Measurements from ENCODE around the gene IL33. TPM values are rescaled to one million over a fixed set of nuclear protein-coding genes. Genes with fewer than 3 reads are reported as not detected.

Gene IL33
- total and polyA plus RNA-seq, 2 of the 8 experiments (the other 6 are each of a cell fraction or from before 2014, with no cell fraction given) = not detected

- no peak for TF ChIP-seq CHD7 (IDR thresholded peaks at IDR 0.05; ENCODE audit: insufficient replicate concordance, low read length)
- TF ChIP-seq CHD1 (IDR thresholded peaks at IDR 0.05; ENCODE audit: low read depth, low read length) = no peak
- no peak for TF ChIP-seq TCF12 (IDR thresholded peaks at IDR 0.05; ENCODE audit: low read depth, low read length)
- TF ChIP-seq PHF8 (conservative IDR thresholded peaks at IDR 0.05; ENCODE audit: low read depth, low read length) = no peak
- TF ChIP-seq GTF2F1 (IDR thresholded peaks at IDR 0.05; ENCODE audit: borderline replicate concordance, low read depth, low read length) = no peak
- no peak for TF ChIP-seq CTCF (IDR thresholded peaks at IDR 0.05; ENCODE audit: control extremely low read depth in 1 of 3, insufficient read depth in 1 of 3, low read depth in 1 of 3, low read length in 3 of 3)
- TF ChIP-seq MAFK (IDR thresholded peaks at IDR 0.05; ENCODE audit: low read depth, low read length) = no peak
These were observed 19.8 kb upstream of the IL33 start (continued) for GRCh38 chr9:6195714-6196360.
